A549 treated with CpdA at 1 μM for 4 hours (cell line): Measurements from ENCODE around the gene HDGFL2. TPM values are rescaled to one million over a fixed set of nuclear protein-coding genes. Genes with fewer than 3 reads are reported as not detected.

Source experiments
- total RNA-seq: library from RNA; stranded (reverse); fragments of 200-300 nt; extraction: Qiagen RNA extraction; gene quantifications from 5 replicates; pipeline ENCODE4 v1.2.3, GENCODE V29; 2022; ENCODE audit warnings: low read depth

HDGFL2 gene
- total RNA-seq = 24.9 to 32.0 TPM (median 28.7 TPM) in 5 replicates

DNA sequence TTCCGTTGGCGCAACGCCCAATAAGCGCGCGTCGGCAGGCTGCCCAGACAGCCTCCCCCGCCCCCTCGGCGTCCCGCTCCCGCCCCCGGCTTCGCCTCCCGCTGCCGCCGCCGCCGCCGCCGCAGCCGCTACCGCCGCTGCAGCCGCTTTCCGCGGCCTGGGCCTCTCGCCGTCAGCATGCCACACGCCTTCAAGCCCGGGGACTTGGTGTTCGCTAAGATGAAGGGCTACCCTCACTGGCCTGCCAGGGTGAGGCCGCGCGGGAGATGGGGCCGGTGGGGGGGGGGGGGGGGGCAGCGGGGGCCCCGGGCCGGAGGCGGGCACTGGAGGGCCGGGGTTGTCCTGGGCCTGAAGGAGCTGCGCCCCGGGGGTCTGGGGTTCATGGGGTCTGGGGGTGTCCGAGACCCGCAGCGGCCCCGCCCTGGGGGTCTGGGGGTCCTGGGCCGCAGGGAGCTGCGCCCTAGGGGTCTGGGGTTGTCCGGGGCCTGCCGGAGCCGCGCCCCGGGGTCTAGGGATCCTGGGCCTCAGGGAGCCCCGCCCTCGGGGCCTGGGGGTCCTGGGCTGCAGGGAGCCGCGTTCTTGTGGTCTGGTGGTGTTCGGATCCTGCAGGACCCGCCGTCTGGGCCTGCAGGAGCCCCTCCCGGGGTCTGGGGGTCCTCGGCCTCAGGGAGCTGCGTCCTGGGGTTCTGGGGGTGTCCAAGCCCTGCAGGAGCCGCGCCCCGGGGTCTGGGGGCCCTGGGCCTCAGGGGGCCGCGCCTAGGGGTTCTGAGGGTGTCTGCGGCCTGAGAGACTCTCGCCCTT, at the start of gene HDGFL2:
TSS of gene HDGFL2 (plus strand) at position 124 of the 801 bp plus-strand sequence. CDS start at position 178, 54 bp downstream.

DNA sequence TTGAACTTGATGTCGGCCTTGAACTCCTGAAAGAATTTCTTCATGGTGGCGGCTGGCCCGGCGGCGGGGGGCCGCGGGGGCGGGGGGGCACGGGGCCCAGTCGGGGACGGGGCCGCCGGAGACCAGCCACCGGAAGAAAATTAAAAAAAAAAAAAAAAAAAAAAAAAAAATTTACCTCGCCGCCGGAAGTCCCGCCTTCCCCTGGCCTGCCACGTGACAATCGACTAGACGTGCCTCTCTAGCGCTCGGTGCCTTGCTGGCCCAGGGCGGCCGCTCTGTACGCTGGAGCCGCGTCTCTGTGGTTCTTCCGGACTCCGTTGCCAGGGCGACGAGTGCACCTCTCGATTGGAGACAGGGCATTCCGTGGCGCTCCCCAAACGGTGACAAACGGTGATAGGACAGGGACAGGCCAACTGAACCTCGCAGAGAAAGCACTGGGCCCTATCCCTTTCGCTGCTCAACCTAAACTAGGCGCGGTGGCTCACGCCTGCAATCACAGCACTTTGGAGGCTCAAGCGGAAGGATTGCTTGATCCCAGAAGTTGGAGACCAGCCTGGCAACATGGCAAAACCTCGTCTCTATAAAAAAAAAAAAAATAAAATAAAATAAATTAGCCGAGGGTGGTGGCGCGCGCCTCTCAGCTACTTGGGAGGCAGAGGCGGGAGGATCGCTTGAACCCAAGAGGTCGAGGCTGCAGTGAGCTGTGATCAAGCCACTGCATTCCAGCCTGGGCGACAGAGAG, 14.3 kb upstream of the HDGFL2 start, which contains the start of gene UBXN6:
TSS of gene UBXN6 (minus strand) at position 141 of the 742 bp plus-strand sequence. CDS start at position 44, 97 bp downstream.

DNA sequence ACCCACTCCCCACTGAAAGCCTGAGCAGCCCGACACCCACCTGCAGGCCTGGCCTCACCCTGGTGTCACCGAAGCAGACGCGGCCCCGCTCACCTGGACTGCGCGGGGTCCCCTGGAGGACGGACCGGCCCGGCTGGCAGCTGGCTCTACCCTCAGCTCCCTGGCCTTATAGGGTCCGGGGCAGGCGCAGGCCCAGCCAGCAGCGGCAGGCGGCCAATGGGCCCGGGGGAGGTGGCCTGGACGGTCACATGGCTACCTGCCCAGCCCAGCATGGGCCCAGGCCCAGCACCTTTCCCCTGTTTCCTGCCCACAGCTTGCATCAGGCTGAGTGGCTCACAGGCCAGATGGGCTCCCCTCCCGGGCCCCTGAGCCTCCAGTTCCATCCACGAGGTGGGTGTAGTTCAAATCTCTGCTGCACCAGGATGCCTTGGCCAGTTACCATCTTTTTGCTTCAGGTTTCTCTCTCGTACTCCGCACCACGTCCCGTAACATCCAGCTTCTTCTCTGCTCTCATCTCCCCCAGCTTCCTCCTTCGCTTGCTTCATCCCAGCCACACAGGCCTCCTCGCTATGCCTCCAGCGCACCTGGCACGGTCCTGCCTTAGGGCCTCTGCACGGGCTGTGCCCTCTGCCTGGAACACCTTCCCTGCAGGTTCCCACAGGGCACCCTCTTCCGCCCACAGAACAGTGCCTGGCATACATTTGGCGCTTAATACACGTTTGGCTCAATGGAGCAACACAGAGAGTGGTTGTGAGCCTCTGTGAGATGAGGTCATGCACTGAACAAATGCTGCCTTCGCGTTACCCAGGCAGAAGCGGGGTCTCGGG, 46.5 kb downstream of the HDGFL2 start, which contains the start of gene PLIN4:
TSS of gene PLIN4 (minus strand) at position 142 of the 827 bp plus-strand sequence. CDS start 214 bp downstream, outside the sequence.

DNA sequence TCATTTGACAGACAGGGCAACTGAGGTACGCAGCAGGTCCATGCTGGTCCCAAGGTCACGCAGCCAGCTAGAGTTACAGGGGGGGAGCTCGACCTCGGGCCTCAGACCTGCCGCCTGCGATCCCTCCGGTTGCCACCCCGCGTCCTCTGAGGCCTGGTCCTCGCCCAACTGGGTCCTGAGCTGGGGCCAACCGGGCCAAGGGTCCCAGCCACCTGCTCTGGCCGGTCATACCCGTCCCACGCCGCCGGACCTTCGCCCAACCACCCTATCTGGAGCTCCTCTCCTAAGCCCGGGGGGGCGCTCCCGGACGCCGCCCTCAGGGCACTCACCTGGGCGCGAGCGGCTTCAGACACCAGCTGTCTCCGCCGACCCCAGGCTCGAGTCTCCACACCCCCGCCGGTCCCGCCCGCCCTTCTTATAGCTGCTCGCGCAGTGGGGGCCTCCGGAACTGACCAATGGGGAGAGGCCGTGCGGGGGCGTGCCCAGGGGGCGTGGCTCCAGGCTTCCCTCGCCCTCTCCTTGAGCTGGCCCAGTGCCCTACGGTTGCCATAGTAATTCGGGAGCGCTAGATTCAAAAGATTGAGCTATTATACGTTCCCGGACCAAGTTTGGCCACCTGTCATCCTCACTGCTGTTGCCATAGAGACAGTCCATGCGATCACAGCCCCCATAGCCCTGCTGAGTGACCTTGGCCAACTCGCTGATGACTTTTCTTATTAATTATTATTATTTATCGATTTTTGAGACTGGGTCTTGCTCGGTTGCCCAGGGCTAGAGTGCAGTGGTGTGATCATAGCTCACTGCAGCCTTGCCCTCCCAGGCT, 63.0 kb downstream of the HDGFL2 start, which contains the start of gene PLIN5:
TSS of gene PLIN5 (minus strand) at position 389 of the 823 bp plus-strand sequence. CDS start 1,150 bp downstream, outside the sequence.

DNA sequence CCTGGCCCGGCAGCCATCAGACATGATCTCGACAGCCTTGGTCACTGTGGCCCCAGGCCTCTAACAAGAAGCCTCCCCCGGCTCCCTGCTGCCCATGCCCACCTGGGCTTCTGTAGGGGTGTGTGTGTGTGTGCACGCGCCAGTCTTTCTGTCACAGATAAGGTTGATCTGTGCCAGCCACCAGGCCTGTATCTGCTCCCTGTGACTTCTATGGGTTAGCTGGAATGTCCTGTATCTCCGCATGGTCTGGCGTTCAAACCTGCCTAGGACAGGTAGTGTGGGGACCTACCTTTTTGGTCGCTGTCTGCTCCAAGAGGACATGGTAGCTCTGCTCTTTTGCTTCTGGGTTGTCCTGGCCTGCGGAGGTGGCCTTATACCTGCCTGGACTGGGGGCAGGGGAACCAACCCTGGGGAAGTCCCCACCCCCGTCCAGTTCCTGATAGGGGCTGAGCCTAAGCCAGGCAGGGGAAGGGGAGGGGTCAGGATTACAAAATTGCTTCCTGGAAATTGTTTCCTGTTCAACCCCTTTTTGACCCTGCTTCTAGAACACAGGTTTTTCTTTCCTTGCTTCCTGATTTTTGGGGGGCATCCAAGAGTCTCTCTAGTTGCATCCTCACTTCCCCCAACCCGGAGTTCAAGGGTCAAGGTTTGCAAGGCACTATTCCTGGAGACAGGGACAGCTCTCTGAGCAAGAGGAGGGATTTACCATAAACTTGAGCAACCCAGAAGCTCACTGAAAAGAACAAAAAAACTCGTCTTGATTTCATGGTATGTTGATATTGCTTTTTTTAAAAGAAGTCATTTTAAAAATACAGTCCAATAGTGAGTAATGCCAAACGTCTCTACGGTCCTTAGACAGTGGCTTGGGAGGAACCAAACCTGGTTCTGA, 67.8 kb downstream of the HDGFL2 start, which contains the start of gene LRG1:
TSS of gene LRG1 (minus strand) at position 344 of the 889 bp plus-strand sequence. CDS start at position 321, 23 bp downstream.

Other genes with a start within 250 kb of the HDGFL2 start
- gene EBI3, start 242.8 kb upstream of the HDGFL2 start, total RNA-seq = 2.8 to 3.5 TPM (median 3.2 TPM) in 5 replicates
- gene YJU2, start 225.2 kb upstream of the HDGFL2 start, total RNA-seq = 19.6 to 22.8 TPM (median 20.2 TPM) in 5 replicates
- 0.07 to 0.29 TPM (median 0.08 TPM) in 3 of 5 replicates, not detected in the others for gene SHD, start 193.0 kb upstream of the HDGFL2 start, total RNA-seq
- not detected in 5 replicates for gene TMIGD2, start 169.9 kb upstream of the HDGFL2 start, total RNA-seq
- 6.7 to 8.9 TPM (median 7.8 TPM) in 5 replicates for gene FSD1, start 167.7 kb upstream of the HDGFL2 start, total RNA-seq
- gene STAP2, start 133.5 kb upstream of the HDGFL2 start, total RNA-seq = 0.22 TPM in 1 of 5 replicates, not detected in the others
- gene MPND, start 128.7 kb upstream of the HDGFL2 start, total RNA-seq = 4.7 to 12.2 TPM (median 11.2 TPM) in 5 replicates
- 43.7 to 62.9 TPM (median 61.9 TPM) in 5 replicates for gene SH3GL1, start 71.8 kb upstream of the HDGFL2 start, total RNA-seq
- gene CHAF1A, start 69.7 kb upstream of the HDGFL2 start, total RNA-seq = 22.5 to 24.9 TPM (median 23.7 TPM) in 5 replicates
- gene UBXN6, start 14.5 kb upstream of the HDGFL2 start, total RNA-seq = 37.5 to 60.4 TPM (median 59.6 TPM) in 5 replicates
- gene PLIN4, start 46.2 kb downstream of the HDGFL2 start, total RNA-seq = 0.20 to 0.27 TPM (median 0.21 TPM) in 5 replicates
- gene PLIN5, start 62.9 kb downstream of the HDGFL2 start, total RNA-seq = 0.06 to 0.25 TPM (median 0.17 TPM) in 4 of 5 replicates, not detected in the other
- 0.09 to 0.28 TPM (median 0.13 TPM) in 4 of 5 replicates, not detected in the other for gene LRG1, start 67.7 kb downstream of the HDGFL2 start, total RNA-seq
- gene SEMA6B, start 87.4 kb downstream of the HDGFL2 start, total RNA-seq = 4.4 to 6.5 TPM (median 6.0 TPM) in 5 replicates
- gene TNFAIP8L1, start 167.2 kb downstream of the HDGFL2 start, total RNA-seq = 3.5 to 5.1 TPM (median 4.8 TPM) in 5 replicates
- gene MYDGF, start 198.0 kb downstream of the HDGFL2 start, total RNA-seq = 113 to 149 TPM (median 145 TPM) in 5 replicates